Measurements from ENCODE around the gene GDF15. TPM values are rescaled to one million over a fixed set of nuclear protein-coding genes. Genes with fewer than 3 reads are reported as not detected.

The GDF15 gene
- polyA plus RNA-seq, 1 of the 3 experiments (the other 2 are of a cell fraction): 129 TPM

DNA sequence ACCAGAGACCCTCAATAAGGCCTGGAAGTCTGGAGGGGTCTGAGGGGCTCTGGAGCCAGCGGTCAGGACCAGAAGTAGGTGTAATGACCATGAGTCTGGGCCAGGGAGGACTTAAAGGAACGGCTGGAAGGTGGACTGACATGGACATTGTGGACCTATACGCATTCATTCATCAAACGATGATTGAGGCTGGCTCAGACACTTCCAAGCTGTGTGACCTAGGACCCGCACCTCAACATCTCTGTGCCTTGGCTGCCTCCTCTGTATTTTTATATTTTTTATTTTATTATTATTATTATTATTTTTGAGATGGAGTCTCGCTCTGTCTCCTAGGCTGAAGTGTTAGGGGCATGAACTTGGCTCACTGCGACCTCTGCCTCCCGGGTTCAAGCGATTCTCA is 20.8 kb downstream of the GDF15 start:
- WGBS (ENCODE audit: low lambda C conversion rate): 91% methylated on average over 9 of the region's 9 CpGs
- POLR2A ChIA-PET: no interaction called here
- CTCF ChIA-PET: interaction anchor here (1.3 to 2.8 kb wide), 3 partner anchors 18 to 66 kb away, joined by 3 to 15 read pairs (median 12); partner anchors contain the start of gene PGPEP1

DNA sequence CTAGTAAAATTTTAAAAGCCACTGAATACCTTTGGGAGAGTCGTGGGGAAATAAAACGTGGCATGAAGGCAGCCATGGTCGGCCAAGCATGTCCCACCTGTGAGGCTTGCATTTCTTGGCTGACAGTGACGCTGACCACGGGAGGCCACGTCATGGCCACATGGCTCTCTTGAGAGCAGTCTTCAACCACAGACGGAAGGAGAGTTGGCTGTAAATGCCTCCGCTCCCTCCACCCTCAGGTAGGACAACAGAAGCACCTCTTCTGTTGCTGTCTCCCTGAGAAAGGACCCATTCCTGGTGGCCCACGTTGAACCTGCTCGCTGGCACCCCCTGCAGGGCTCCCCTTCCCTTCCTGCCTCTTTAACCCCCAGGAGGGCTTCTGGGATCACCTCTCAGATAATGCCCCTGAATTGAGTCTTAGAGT is 22.1 kb downstream of the GDF15 start:
- Histone ChIP-seq H3K4me2 (no peak overlapping the region), H3K4me3 (ENCODE audit: low read depth in 2 of 2, low read length in 1 of 2) (no peak overlapping the region), H4K20me1 (ENCODE audit: insufficient read depth) (no peaks in the 10 kb centered on the region), H3F3A (replicated peaks; ENCODE audit: insufficient read depth) (no peaks in the 10 kb centered on the region), H3K4me1 (ENCODE audit: control insufficient read depth in 1 of 2, insufficient read depth in 2 of 2, low read depth in 1 of 2, low read length in 1 of 2) (no peaks in the 10 kb centered on the region), H3K9me3 (no peaks in the 10 kb centered on the region), H3K79me2 (ENCODE audit: insufficient read depth) (no peaks in the 10 kb centered on the region), H3K27ac (ENCODE audit: low read depth in 2 of 2, low read length in 1 of 2) (no peak overlapping the region), H3K27me3 (ENCODE audit: insufficient read depth) (no peaks in the 10 kb centered on the region), H3K36me3 (replicated peaks in 1 of 2; ENCODE audit: control insufficient read depth in 1 of 2, insufficient read depth in 2 of 2, low read length in 1 of 2) (no peaks in the 10 kb centered on the region), H3K9me2 (no peaks in the 10 kb centered on the region), H2AFZ (ENCODE audit: low read depth) (no peak overlapping the region), H3K9ac (no peak overlapping the region)
- peak; percentile 62 for DNase-seq
- CTCF ChIA-PET: interaction anchor here (2.7 to 2.8 kb wide), 2 partner anchors 19 to 59 kb away, joined by 12 to 15 read pairs; no protein-coding TSS in a partner anchor
- POLR2A ChIA-PET: no interaction called here
- 73% methylated on average over 7 of the region's 10 CpGs for WGBS (ENCODE audit: low lambda C conversion rate)
- no peak for TF ChIP-seq ZBTB33 (IDR thresholded peaks at IDR 0.05; ENCODE audit: borderline replicate concordance, low read depth)
- no peak for TF ChIP-seq PBX3 (IDR thresholded peaks at IDR 0.05)
- TF ChIP-seq USF1 (IDR thresholded peaks at IDR 0.05; ENCODE audit: borderline replicate concordance, low read depth): no peak
- TF ChIP-seq FOXJ3 (CRISPR knock-in tag; IDR thresholded peaks at IDR 0.05): no peak
- no peak for TF ChIP-seq TCF12 (IDR thresholded peaks at IDR 0.05)
- TF ChIP-seq NRF1 (IDR thresholded peaks at IDR 0.05; ENCODE audit: low read depth, low read length): no peak
- TF ChIP-seq NFIC (IDR thresholded peaks at IDR 0.05; ENCODE audit: borderline replicate concordance): no peak
- TF ChIP-seq RAD21 (IDR thresholded peaks at IDR 0.05; ENCODE audit: low read length): peak; percentile 48
- TF ChIP-seq TAF1 (IDR thresholded peaks at IDR 0.05; ENCODE audit: borderline replicate concordance, low read depth, low read length): no peak
- TF ChIP-seq, protein P1, sequence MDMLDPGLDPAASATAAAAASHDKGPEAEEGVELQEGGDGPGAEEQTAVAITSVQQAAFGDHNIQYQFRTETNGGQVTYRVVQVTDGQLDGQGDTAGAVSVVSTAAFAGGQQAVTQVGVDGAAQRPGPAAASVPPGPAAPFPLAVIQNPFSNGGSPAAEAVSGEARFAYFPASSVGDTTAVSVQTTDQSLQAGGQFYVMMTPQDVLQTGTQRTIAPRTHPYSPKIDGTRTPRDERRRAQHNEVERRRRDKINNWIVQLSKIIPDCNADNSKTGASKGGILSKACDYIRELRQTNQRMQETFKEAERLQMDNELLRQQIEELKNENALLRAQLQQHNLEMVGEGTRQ (IDR thresholded peaks at IDR 0.05; ENCODE audit: borderline replicate concordance, low read depth, low read length): no peak
- TF ChIP-seq, protein P2, sequence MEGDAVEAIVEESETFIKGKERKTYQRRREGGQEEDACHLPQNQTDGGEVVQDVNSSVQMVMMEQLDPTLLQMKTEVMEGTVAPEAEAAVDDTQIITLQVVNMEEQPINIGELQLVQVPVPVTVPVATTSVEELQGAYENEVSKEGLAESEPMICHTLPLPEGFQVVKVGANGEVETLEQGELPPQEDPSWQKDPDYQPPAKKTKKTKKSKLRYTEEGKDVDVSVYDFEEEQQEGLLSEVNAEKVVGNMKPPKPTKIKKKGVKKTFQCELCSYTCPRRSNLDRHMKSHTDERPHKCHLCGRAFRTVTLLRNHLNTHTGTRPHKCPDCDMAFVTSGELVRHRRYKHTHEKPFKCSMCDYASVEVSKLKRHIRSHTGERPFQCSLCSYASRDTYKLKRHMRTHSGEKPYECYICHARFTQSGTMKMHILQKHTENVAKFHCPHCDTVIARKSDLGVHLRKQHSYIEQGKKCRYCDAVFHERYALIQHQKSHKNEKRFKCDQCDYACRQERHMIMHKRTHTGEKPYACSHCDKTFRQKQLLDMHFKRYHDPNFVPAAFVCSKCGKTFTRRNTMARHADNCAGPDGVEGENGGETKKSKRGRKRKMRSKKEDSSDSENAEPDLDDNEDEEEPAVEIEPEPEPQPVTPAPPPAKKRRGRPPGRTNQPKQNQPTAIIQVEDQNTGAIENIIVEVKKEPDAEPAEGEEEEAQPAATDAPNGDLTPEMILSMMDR (IDR thresholded peaks at IDR 0.05): peak; percentile 55
- TF ChIP-seq SMC3 (IDR thresholded peaks at IDR 0.05; ENCODE audit: low read depth, low read length): peak; percentile 40
- no peak for TF ChIP-seq YY1 (IDR thresholded peaks at IDR 0.05; ENCODE audit: low read depth)

More for the DNA sequence above, 20.8 kb downstream of the GDF15 start:
- H3K27ac ChIP-seq (ENCODE audit: low read depth in 2 of 2, low read length in 1 of 2): no peak overlapping the region
- H3K9me3 ChIP-seq: no peaks in the 10 kb centered on the region
- no peaks in the 10 kb centered on the region for H3K27me3 ChIP-seq (ENCODE audit: insufficient read depth)
- no peak overlapping the region for H3K4me2 ChIP-seq
- no peaks in the 10 kb centered on the region for H3K9me2 ChIP-seq
- no peaks in the 10 kb centered on the region for H3F3A ChIP-seq (replicated peaks; ENCODE audit: insufficient read depth)
- H4K20me1 ChIP-seq (ENCODE audit: insufficient read depth): no peaks in the 10 kb centered on the region
- TF ChIP-seq SMC3 (IDR thresholded peaks at IDR 0.05; ENCODE audit: low read depth, low read length) (no peak), FOSL2 (IDR thresholded peaks at IDR 0.05; ENCODE audit: borderline replicate concordance, low read depth) (no peak), TEAD4 (IDR thresholded peaks at IDR 0.05; ENCODE audit: borderline replicate concordance, insufficient read depth) (no peak), ELF1 (IDR thresholded peaks at IDR 0.05) (no peak), PBX3 (IDR thresholded peaks at IDR 0.05) (no peak), TAF1 (IDR thresholded peaks at IDR 0.05; ENCODE audit: borderline replicate concordance, low read depth, low read length) (no peak), TCF12 (IDR thresholded peaks at IDR 0.05) (no peak)
- H3K79me2 ChIP-seq (ENCODE audit: insufficient read depth): no peaks in the 10 kb centered on the region
- no peaks in the 10 kb centered on the region for H3K36me3 ChIP-seq (replicated peaks in 1 of 2; ENCODE audit: control insufficient read depth in 1 of 2, insufficient read depth in 2 of 2, low read length in 1 of 2)
- no peak overlapping the region for H3K4me3 ChIP-seq (ENCODE audit: low read depth in 2 of 2, low read length in 1 of 2)
- H3K9ac ChIP-seq: no peak overlapping the region
- H2AFZ ChIP-seq (ENCODE audit: low read depth): no peak overlapping the region
- H3K4me1 ChIP-seq (ENCODE audit: control insufficient read depth in 1 of 2, insufficient read depth in 2 of 2, low read depth in 1 of 2, low read length in 1 of 2): no peaks in the 10 kb centered on the region
- DNase-seq: no peak
